Liver (tissue), 3 donors: ENCODE data around the gene STOML2.

Source experiments
- ATF3 ChIP-seq: IDR thresholded peaks from 2 replicates; pipeline ENCODE4 v1.6.1; 2016; ENCODE audit warnings: antibody characterized with exemption
- CTCF ChIP-seq: fragments of 150-350 bp; IDR thresholded peaks from 2 replicates; pipeline ENCODE4 v1.5.1; 2017; ENCODE audit warnings: improper control_type of control experiment, low read depth, low read length; ENCODE audit not compliant: missing input control
- JUND ChIP-seq, 2 donors: IDR thresholded peaks; 2 replicates each; pipeline ENCODE4 v1.6.1; 2016; ENCODE audit warnings: antibody characterized with exemption in 2 of 2
- RAD21 ChIP-seq, 2 donors: IDR thresholded peaks; 2 replicates each; pipeline ENCODE4 v1.6.1; 2016; ENCODE audit warnings: antibody characterized with exemption in 2 of 2, mild to moderate bottlenecking in 2 of 2
- REST ChIP-seq: IDR thresholded peaks from 2 replicates; pipeline ENCODE4 v1.6.1; 2016; ENCODE audit warnings: antibody characterized with exemption, mild to moderate bottlenecking
- YY1 ChIP-seq: IDR thresholded peaks from 2 replicates; pipeline ENCODE4 v1.6.1; 2016; ENCODE audit warnings: antibody characterized with exemption, mild to moderate bottlenecking
- donor health status: healthy.
- donor health status: healthy.

- TF ChIP-seq REST (no peak), CTCF (no peak), YY1 (no peak), ATF3 (no peak), RAD21 (IDR thresholded peaks at IDR 0.05) (no peak), JUND (IDR thresholded peaks at IDR 0.05) (no peak)
These were observed 11.4 kb downstream of the STOML2 start for GRCh38 chr9:35091536-35091935.
